Measurements from ENCODE around the gene CD93.

Gene CD93

DNA sequence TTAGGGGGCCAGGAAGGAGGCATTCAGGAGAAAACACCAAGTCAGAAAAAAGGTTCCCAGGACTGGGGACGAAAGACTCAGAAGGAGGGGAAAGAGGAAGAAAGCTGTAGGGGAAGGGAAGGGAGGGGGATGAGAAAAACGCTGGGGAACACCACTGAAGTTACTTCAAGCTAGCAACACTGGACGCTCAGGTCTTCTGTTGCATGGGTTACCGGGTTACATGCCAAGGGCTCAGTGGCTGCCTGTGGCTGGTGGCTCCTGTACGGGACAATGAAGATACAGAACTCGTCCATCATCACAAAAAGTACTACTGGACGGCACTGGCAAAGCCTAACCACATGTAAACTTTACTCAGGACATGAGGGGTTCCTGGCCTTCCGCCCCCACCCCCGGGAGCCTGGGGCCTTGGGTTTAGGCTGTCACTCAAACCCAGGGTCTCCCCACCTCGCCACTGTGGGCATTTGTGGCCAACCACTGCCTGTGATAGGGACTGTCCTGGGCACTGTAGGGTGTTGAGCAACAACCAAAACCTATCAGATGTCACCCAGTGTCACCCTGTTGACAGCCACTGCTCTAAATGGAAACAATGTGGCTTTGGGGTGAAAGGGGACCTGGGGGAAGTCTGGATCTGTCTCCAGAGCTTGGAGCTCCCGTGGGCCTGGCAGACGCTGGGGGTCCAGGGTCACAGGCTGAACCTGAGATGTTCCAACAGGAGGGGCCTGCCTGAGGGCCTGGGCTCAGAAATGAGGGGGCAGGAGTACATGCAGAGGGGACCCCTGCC lies 40.3 kb upstream of the CD93 start:
- Histone ChIP-seq H3K4me3 (ENCODE audit: low read depth, low read length) (no peak overlapping the region), H3K27ac (no peak overlapping the region), H3K27me3 (replicated peaks) (no peaks in the 10 kb centered on the region), H3K36me3 (replicated peaks) (no peaks in the 10 kb centered on the region)
- TF ChIP-seq, protein P1, sequence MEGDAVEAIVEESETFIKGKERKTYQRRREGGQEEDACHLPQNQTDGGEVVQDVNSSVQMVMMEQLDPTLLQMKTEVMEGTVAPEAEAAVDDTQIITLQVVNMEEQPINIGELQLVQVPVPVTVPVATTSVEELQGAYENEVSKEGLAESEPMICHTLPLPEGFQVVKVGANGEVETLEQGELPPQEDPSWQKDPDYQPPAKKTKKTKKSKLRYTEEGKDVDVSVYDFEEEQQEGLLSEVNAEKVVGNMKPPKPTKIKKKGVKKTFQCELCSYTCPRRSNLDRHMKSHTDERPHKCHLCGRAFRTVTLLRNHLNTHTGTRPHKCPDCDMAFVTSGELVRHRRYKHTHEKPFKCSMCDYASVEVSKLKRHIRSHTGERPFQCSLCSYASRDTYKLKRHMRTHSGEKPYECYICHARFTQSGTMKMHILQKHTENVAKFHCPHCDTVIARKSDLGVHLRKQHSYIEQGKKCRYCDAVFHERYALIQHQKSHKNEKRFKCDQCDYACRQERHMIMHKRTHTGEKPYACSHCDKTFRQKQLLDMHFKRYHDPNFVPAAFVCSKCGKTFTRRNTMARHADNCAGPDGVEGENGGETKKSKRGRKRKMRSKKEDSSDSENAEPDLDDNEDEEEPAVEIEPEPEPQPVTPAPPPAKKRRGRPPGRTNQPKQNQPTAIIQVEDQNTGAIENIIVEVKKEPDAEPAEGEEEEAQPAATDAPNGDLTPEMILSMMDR (IDR thresholded peaks at IDR 0.05; ENCODE audit: low read depth, low read length, missing control alignments) = no peak
- in situ Hi-C loops (cut with HindIII; ENCODE audit: low pct_ligation_motif_present, low sequenced_read_pairs) = no loop called here
- DNase-seq = no peak

DNA sequence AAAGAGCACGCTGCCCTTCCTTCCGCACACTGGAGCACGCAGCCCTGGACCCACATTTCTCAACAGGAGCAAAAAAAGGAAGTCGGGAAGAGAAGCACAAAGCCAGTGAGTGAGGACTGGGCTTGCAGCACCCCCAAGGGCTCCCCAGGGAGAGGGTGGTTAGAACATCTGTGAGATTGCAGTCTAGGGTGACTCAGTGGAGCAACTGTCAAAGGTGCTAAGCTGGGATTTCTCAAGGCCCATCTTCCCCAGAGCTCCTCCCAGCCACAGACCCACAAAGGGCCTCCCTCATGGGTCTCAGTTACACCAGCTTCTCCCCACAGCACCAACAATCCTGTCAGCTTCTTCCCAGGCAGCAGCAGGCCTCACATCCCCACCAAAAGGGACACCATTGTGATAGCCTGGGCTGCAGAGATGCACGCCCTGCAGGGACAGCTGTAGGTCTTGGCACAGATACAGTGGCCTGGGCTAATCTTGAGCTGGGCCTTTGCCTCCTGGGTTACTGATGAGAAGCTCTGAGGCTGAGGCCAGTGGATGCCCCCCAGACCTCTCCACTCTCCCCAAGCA lies 39.6 kb upstream of the CD93 start:
- TF ChIP-seq, protein P1 (IDR thresholded peaks at IDR 0.05; ENCODE audit: low read depth, low read length, missing control alignments) = no peak
- no peak overlapping the region for H3K27ac ChIP-seq
- no peaks in the 10 kb centered on the region for H3K27me3 ChIP-seq (replicated peaks)
- in situ Hi-C loops (cut with HindIII; ENCODE audit: low pct_ligation_motif_present, low sequenced_read_pairs) = no loop called here
- H3K36me3 ChIP-seq (replicated peaks) = no peaks in the 10 kb centered on the region
- H3K4me3 ChIP-seq (ENCODE audit: low read depth, low read length) = no peak overlapping the region
- peak; percentile 67 for DNase-seq

DNA sequence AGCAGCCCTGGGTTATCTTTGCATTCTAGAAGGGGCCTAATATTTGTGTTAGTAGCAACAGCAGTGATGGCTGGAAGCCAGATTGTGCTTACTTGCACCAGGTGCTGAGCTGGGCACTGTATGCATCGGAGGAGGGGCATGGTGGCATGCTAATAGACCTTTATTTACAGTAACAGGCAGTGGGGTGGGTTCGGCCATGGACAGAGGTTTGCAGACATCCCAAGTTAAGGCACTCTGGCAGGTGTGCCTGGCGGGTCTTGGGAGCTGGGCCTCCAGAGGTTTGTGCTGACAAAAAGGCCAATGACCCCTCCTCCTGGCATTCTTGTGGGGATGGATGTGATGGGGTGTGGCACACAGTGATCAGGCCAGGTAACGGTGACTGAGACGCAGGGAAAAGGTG lies 39.0 kb upstream of the CD93 start:
- no peak overlapping the region for H3K4me3 ChIP-seq (ENCODE audit: low read depth, low read length)
- TF ChIP-seq, protein P1 (IDR thresholded peaks at IDR 0.05; ENCODE audit: low read depth, low read length, missing control alignments) = no peak
- DNase-seq = no peak
- in situ Hi-C loops (cut with HindIII; ENCODE audit: low pct_ligation_motif_present, low sequenced_read_pairs) = no loop called here
- H3K36me3 ChIP-seq (replicated peaks) = no peaks in the 10 kb centered on the region
- no peak overlapping the region for H3K27ac ChIP-seq
- no peaks in the 10 kb centered on the region for H3K27me3 ChIP-seq (replicated peaks)

DNA sequence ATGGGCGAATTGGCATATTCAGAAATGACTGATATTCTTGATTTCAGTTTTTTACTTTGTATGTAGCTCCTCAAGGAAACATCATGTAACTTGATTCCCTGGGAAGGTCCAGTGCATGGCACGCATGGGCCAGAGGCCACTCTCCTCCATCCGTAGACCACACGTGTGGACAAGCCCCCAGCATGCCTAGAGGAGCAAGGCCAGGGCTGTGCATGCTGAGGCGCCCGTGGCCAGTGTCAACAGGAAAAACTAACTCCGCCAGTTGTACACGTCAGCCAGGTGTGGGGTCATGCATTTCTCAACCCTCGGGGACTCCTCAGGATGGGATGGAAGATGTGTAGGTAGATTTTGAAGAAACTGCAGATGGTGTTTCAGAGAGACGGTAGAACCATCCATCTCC lies 37.8 kb upstream of the CD93 start:
- H3K27ac ChIP-seq = no peak overlapping the region
- no peaks in the 10 kb centered on the region for H3K36me3 ChIP-seq (replicated peaks)
- H3K4me3 ChIP-seq (ENCODE audit: low read depth, low read length) = no peak overlapping the region
- in situ Hi-C loops (cut with HindIII; ENCODE audit: low pct_ligation_motif_present, low sequenced_read_pairs) = no loop called here
- no peak for DNase-seq
- H3K27me3 ChIP-seq (replicated peaks) = no peaks in the 10 kb centered on the region
- TF ChIP-seq, protein P1 (IDR thresholded peaks at IDR 0.05; ENCODE audit: low read depth, low read length, missing control alignments) = no peak

DNA sequence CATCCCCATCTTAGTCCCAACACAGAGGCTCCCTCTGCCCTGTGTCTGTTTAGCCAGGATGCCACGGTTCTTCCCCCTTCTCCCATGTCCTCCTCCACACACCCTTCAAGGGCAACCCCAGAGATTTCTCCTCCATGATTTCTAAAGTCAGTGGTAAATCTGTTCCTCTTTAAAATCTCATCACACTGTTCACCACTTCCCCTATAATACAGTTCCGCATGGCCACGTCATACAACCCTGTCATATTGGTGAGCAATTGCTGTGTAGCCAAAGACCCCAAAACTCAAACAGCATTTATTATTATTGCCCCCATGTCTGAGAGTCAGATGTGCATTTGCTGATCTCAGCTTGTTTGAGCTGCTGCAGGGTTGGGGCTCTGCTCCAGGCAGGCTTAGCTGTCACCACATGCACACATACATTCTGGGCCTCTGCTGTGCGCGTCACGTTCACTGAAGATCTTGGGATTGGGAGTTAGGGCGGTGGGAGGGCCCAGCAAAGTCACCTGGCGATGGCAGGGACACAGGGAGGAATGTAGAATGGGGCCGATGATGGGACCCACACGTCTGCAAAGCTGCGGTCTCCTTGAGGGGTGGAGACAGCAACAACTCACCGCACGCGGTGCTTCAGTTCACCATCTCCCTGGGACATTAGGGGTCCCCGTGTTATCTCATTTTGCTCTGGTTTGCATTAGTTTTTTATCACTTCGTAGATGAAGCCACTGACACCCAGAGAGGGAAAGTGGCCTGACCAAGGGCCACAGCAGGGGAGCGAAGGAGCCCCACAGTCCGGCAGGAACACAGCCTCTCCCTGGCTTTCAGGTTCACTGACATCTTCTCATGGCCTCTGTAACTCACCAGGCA lies 36.9 kb upstream of the CD93 start:
- no peak overlapping the region for H3K4me3 ChIP-seq (ENCODE audit: low read depth, low read length)
- TF ChIP-seq, protein P1 (IDR thresholded peaks at IDR 0.05; ENCODE audit: low read depth, low read length, missing control alignments) = no peak
- no peak overlapping the region for H3K27ac ChIP-seq
- no peaks in the 10 kb centered on the region for H3K27me3 ChIP-seq (replicated peaks)
- no peaks in the 10 kb centered on the region for H3K36me3 ChIP-seq (replicated peaks)
- in situ Hi-C loops (cut with HindIII; ENCODE audit: low pct_ligation_motif_present, low sequenced_read_pairs) = no loop called here
- DNase-seq = no peak

All from brain microvascular endothelial cell (primary cell).